IMR-90 (cell line): ENCODE results near the gene KRTAP4-1.

Source experiments
- CTCF ChIP-seq: conservative IDR thresholded peaks from 2 replicates; pipeline ENCODE4 v1.5.1; 2012; ENCODE audit warnings: mild to moderate bottlenecking, low read depth, low read length, improper control_type of control experiment
- FOS ChIP-seq: fragments of 150-350 bp; IDR thresholded peaks from 2 replicates; pipeline ENCODE4 v1.6.1; 2016; ENCODE audit warnings: low read depth, low read length
- MXI1 ChIP-seq: IDR thresholded peaks from 2 replicates; pipeline ENCODE4 v1.6.1; 2012; ENCODE audit warnings: low read depth, mild to moderate bottlenecking, low read length, moderate library complexity, borderline replicate concordance
- NFE2L2 ChIP-seq: fragments of 150-350 bp; IDR thresholded peaks from 2 replicates; pipeline ENCODE4 v1.6.1; 2016; ENCODE audit warnings: low read depth, mild to moderate bottlenecking, low read length
- POLR2A ChIP-seq: IDR thresholded peaks from 2 replicates; pipeline ENCODE4 v1.6.1; 2012; ENCODE audit warnings: mild to moderate bottlenecking, low read depth, low read length
- RAD21 ChIP-seq: IDR thresholded peaks from 2 replicates; pipeline ENCODE4 v1.6.1; 2012; ENCODE audit warnings: low read length, improper control_type of control experiment
- RFX5 ChIP-seq: IDR thresholded peaks from 2 replicates; pipeline ENCODE4 v1.8.0; 2012; ENCODE audit warnings: low read depth, mild to moderate bottlenecking, low read length, moderate library complexity
- SMC3 ChIP-seq: fragments of 150-350 bp; IDR thresholded peaks from 2 replicates; pipeline ENCODE4 v1.6.1; 2016; ENCODE audit warnings: low read depth, mild to moderate bottlenecking, antibody characterized with exemption, low read length, moderate library complexity

- no peak for TF ChIP-seq MXI1
- no peak for TF ChIP-seq POLR2A
- TF ChIP-seq CTCF = no peak
- TF ChIP-seq SMC3 = no peak
- no peak for TF ChIP-seq FOS
- TF ChIP-seq RAD21 = no peak
- no peak for TF ChIP-seq RFX5
- TF ChIP-seq NFE2L2 = no peak
These were observed 17.1 kb downstream of the KRTAP4-1 start for GRCh38 chr17:41167561-41167960.
